Measurements from ENCODE around the gene CYB5RL. TPM values are rescaled to one million over a fixed set of nuclear protein-coding genes. Genes with fewer than 3 reads are reported as not detected.

CYB5RL gene
- total RNA-seq, 1 experiment from 2014 or later = 13.1 TPM

GRCh38 chr1:54199765-54200518 lies at the start of gene CYB5RL, which contains the start of gene MRPL37 (continued):
- TF ChIP-seq FOXP4 (CRISPR knock-in tag; IDR thresholded peaks at IDR 0.05) (0 out of 2 replicates have a peak, but pooled peaks have one; percentile 31), ATF1 (CRISPR knock-in tag; IDR thresholded peaks at IDR 0.05) (no peak), MXD4 (CRISPR knock-in tag; IDR thresholded peaks at IDR 0.05; ENCODE audit: borderline replicate concordance) (no peak), CTCF (IDR thresholded peaks at IDR 0.05) (no peak), RELA (CRISPR knock-in tag; IDR thresholded peaks at IDR 0.05; ENCODE audit: borderline replicate concordance) (no peak), E2F1 (CRISPR knock-in tag; IDR thresholded peaks at IDR 0.05) (no peak), SOX15 (CRISPR knock-in tag; IDR thresholded peaks at IDR 0.05) (no peak), CREM (CRISPR knock-in tag; IDR thresholded peaks at IDR 0.05) (peak; percentile 62), ARID4B (CRISPR knock-in tag; IDR thresholded peaks at IDR 0.05; ENCODE audit: borderline replicate concordance) (peak; percentile 78; the same call in 1 of the 2 replicates), IRF2 (CRISPR knock-in tag; IDR thresholded peaks at IDR 0.05; ENCODE audit: borderline replicate concordance, low read depth) (no peak), ZNF317 (CRISPR knock-in tag; IDR thresholded peaks at IDR 0.05; ENCODE audit: borderline replicate concordance, low read depth) (no peak), CBFB (CRISPR knock-in tag; IDR thresholded peaks at IDR 0.05; ENCODE audit: low read depth) (no peak), HMGXB4 (CRISPR knock-in tag; IDR thresholded peaks at IDR 0.05) (no peak), E2F4 (CRISPR knock-in tag; IDR thresholded peaks at IDR 0.05; ENCODE audit: borderline replicate concordance, low read depth) (no peak), ESRRA (CRISPR knock-in tag; IDR thresholded peaks at IDR 0.05; ENCODE audit: borderline replicate concordance) (no peak), ATF3 (CRISPR knock-in tag; conservative IDR thresholded peaks at IDR 0.05) (no peak), TEAD1 (CRISPR knock-in tag; IDR thresholded peaks at IDR 0.05) (peak; percentile 65), NFATC4 (CRISPR knock-in tag; IDR thresholded peaks at IDR 0.05) (no peak), GABPB1 (CRISPR knock-in tag; IDR thresholded peaks at IDR 0.05) (0 out of 2 replicates have a peak, but pooled peaks have one; percentile 22), HMGA2 (CRISPR knock-in tag; IDR thresholded peaks at IDR 0.05) (no peak)

Data from WTC11 (cell line).